Posterior cingulate gyrus (tissue), 11 donors: Measurements from ENCODE around the gene STARD6.
"Not testable (repeated sequence)": the region's sequence is repeated elsewhere in the genome, so short reads cannot be mapped to it uniquely, and the experiment has no call there.

Experiments used
- DNase-seq, 10 donors: peaks; one replicate each; pipeline versions ENCODE4 v3.0.0 to v3.0.0-alpha.2; 2020 to 2021; ENCODE audit warnings: mixed read lengths in 3 of 10
- intact Hi-C: fragments of 100-400 bp; cut with DNase I; formaldehyde crosslinking; loops from one replicate; pipeline ENCODE4 v1.15.1; 2023

The STARD6 gene

GRCh38 chr18:54357660-54358494 lies at the start of gene STARD6, which contains the start of gene C18orf54:
Gene STARD6 (minus strand): TSS chr18:54357858. CDS start chr18:54354573, 3,285 bp downstream.
Gene C18orf54 (plus strand): TSS chr18:54357906. CDS start chr18:54360573, 2,667 bp downstream.
- peak; percentile 76 to 97 (median 83) for DNase-seq
- intact Hi-C loops = loop anchor here (1.0 to 5.0 kb wide), 2 partner anchors 86 to 134 kb away; partner anchors contain the start of gene MBD2

- intact Hi-C loops = no loop called here
These were observed 47.6 kb upstream of the STARD6 start for GRCh38 chr18:54405290-54405689.

GRCh38 chr18:54396760-54397159 lies 39.1 kb upstream of the STARD6 start:
- no peak for DNase-seq
- intact Hi-C loops = no loop called here

More at GRCh38 chr18:54405290-54405689, 47.6 kb upstream of the STARD6 start:
- DNase-seq = no peak

- intact Hi-C loops = loop anchor here (2.0 kb wide), 1 partner anchor 277 kb away; no protein-coding TSS in a partner anchor
- DNase-seq = no peak
These were observed 36.1 kb upstream of the STARD6 start for GRCh38 chr18:54393648-54394294.

GRCh38 chr18:54392543-54393023 lies 34.9 kb upstream of the STARD6 start:
- DNase-seq = no peak
- intact Hi-C loops = loop anchor here (2.0 kb wide), 1 partner anchor 278 kb away; no protein-coding TSS in a partner anchor

GRCh38 chr18:54390838-54391237 lies 33.2 kb upstream of the STARD6 start:
- no peak for DNase-seq
- intact Hi-C loops = no loop called here

- intact Hi-C loops = no loop called here
These were observed 31.5 kb upstream of the STARD6 start for GRCh38 chr18:54389143-54389505.

GRCh38 chr18:54388203-54389142 lies 30.8 kb upstream of the STARD6 start:
- DNase-seq = no peak
- intact Hi-C loops = no loop called here

More at GRCh38 chr18:54389143-54389505, 31.5 kb upstream of the STARD6 start:
- DNase-seq = no peak

GRCh38 chr18:54387631-54388030 lies 30.0 kb upstream of the STARD6 start:
- no peak for DNase-seq

GRCh38 chr18:54386800-54387495 lies 29.3 kb upstream of the STARD6 start:
- intact Hi-C loops = not testable (repeated sequence)
- peak in 2 of 10 donors; percentile 57 to 64 for DNase-seq

More at GRCh38 chr18:54387631-54388030, 30.0 kb upstream of the STARD6 start:
- intact Hi-C loops = no loop called here

- no peak for DNase-seq
- intact Hi-C loops = no loop called here
These were observed 28.4 kb upstream of the STARD6 start for GRCh38 chr18:54386043-54386442.

- no peak for DNase-seq
- intact Hi-C loops = no loop called here
These were observed 25.1 kb upstream of the STARD6 start for GRCh38 chr18:54382733-54383252.

GRCh38 chr18:54382076-54382475 lies 24.4 kb upstream of the STARD6 start:
- intact Hi-C loops = no loop called here

GRCh38 chr18:54381640-54382039 lies 24.0 kb upstream of the STARD6 start:
- intact Hi-C loops = no loop called here
- no peak for DNase-seq

More at GRCh38 chr18:54382076-54382475, 24.4 kb upstream of the STARD6 start:
- no peak for DNase-seq

- no peak for DNase-seq
- intact Hi-C loops = no loop called here
These were observed 20.4 kb upstream of the STARD6 start for GRCh38 chr18:54378057-54378456.

GRCh38 chr18:54360406-54360805 lies 2.7 kb upstream of the STARD6 start:
- intact Hi-C loops = no loop called here
- no peak for DNase-seq

GRCh38 chr18:54359233-54359632 lies 1.6 kb upstream of the STARD6 start:
- no peak for DNase-seq
- intact Hi-C loops = loop anchor here (5.0 kb wide), 1 partner anchor 87 kb away; no protein-coding TSS in a partner anchor

GRCh38 chr18:54358495-54359040 lies 910 bp upstream of the STARD6 start:
- DNase-seq = peak in 2 of 10 donors; percentile 14 to 26
- intact Hi-C loops = loop anchor here (5.0 kb wide), 1 partner anchor 86 kb away; no protein-coding TSS in a partner anchor
